T47D (cell line): Measurements from ENCODE around the gene CR2.
"Not testable (repeated sequence)": the region's sequence is repeated elsewhere in the genome, so short reads cannot be mapped to it uniquely, and the experiment has no call there.

Experiments
- DNase-seq, 2 experiments: peaks; one replicate each; pipeline versions ENCODE4 v3.0.0 to v3.0.0-alpha.2; 2011 to 2012; ENCODE audit warnings: low read depth in 1 of 2, low spot score in 1 of 2
- JUND ChIP-seq: IDR thresholded peaks from 2 replicates; pipeline ENCODE4 v1.6.1; 2012; ENCODE audit warnings: low read depth
- in situ Hi-C: cut with HindIII; loops from 2 replicates; pipeline ENCODE4 v1.10.0; 2016; ENCODE audit warnings: low sequenced_read_pairs, low pct_unique_long_range_greater_than_20kb

CR2 gene

DNA sequence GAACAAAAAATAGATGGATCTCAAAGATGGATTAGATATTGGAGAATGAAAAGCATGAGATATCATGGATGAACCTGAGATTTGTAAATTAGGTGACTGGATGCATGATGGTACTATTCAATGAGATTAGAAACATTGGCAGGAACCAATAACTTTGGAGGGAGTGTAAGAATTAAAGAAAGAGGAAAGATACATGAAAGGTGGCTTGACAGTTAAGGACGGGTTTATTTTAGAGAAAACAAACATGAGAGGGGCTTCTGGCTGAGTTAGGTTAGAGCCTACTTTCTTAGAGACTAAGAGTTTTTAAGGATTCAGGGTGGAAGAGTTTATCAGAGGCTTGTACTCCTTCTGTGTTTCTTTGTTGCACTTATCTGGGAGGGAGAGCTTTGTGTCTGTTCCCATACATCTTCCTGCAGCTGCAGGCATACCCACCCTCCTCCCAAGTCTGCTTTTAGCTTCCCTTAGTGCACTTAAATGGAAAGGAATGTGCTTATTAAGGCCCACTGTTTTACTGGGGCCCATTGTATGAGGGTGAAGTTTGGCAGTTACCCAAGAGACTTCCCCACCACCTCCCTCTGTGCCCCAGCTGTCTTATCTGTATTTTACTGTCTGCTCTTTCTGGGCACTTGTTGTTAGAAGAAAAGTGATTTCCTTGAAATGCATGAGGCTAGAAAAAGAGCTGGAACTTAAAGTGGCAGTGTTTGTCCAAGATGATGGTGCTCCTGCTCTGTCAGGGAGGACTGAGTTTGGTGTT, 26.1 kb upstream of the CR2 start:
- DNase-seq: no peak
- in situ Hi-C loops: no loop called here
- TF ChIP-seq JUND: no peak

DNA sequence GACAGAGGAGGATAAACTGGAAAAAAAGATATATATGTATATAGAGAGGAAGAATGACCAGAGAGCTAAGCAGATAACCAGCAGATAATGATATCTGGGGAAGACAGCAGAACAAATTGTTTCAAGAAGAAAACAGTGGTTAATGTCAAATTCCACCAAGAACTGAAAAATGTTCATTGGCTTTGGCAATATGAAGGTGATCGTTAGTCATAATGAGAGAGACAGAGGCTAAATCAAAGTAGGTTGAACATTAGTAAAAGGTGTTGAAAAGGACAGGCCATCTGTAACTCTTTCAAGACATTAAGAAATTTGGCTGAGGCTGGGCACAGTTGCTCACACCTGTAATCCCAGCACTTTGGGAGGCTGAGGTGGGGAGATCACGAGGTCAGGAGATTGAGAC, 25.3 kb upstream of the CR2 start:
- no peak for DNase-seq
- in situ Hi-C loops: no loop called here
- TF ChIP-seq JUND: no peak

GRCh38 chr1:207429963-207430362, 24.2 kb upstream of the CR2 start:
- no peak for DNase-seq
- TF ChIP-seq JUND: no peak
- in situ Hi-C loops: no loop called here

DNA sequence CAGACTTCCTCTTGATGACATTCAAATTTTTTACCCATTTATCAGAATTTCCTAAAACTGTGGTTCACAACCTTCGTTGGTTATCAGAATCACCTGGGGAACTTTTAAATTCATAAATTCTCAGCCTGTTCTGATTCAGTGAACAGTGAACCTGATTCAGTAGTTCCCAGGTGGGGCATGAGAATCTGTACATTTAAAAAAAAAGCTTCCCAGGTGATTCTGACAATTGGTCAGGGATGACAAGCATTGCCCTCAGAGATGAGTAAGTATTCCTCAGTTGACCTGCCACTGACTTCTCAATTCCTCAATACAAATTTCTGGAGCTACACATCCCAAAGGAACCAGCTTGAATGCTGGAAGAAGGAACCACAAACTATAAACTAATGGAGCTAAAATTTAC, 23.5 kb upstream of the CR2 start:
- no peak for DNase-seq
- in situ Hi-C loops: no loop called here
- no peak for TF ChIP-seq JUND

- no peak for TF ChIP-seq JUND
- DNase-seq: no peak
- in situ Hi-C loops: no loop called here
Observed at GRCh38 chr1:207431508-207431907, 22.6 kb upstream of the CR2 start.

- no peak for DNase-seq
- no peak for TF ChIP-seq JUND
- in situ Hi-C loops: no loop called here
Observed at GRCh38 chr1:207433435-207433834, 20.7 kb upstream of the CR2 start.

DNA sequence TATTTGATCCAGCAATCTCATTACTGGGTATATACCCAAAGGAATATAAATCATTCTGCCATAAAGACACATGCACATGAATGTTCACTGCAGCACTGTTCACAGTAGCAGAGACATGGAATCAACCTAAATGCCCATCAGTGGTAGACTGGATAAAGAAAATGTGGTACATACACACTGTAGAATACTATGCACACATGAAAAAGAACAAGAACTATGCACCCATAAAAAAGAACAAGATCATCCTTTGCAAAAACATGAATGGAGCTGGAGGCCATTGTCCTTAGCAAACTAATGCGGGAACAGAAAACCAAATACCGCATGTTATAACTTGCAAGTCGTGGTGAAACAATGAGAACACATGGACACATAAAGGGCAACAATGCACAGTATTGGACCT, 17.4 kb upstream of the CR2 start:
- in situ Hi-C loops, DNase-seq: not testable (repeated sequence)

GRCh38 chr1:207440626-207441025, 13.5 kb upstream of the CR2 start:
- no peak for TF ChIP-seq JUND
- DNase-seq: no peak
- in situ Hi-C loops: no loop called here

GRCh38 chr1:207444514-207445217, 9.5 kb upstream of the CR2 start:
- TF ChIP-seq JUND: no peak
- in situ Hi-C loops: no loop called here
- no peak for DNase-seq

- no peak for TF ChIP-seq JUND
- no peak for DNase-seq
- in situ Hi-C loops: no loop called here
Observed at GRCh38 chr1:207453710-207454045, 450 bp upstream of the CR2 start.

- TF ChIP-seq JUND: no peak
- in situ Hi-C loops: no loop called here
- DNase-seq: no peak
Observed at GRCh38 chr1:207455183-207455754, 1.1 kb downstream of the CR2 start.

DNA sequence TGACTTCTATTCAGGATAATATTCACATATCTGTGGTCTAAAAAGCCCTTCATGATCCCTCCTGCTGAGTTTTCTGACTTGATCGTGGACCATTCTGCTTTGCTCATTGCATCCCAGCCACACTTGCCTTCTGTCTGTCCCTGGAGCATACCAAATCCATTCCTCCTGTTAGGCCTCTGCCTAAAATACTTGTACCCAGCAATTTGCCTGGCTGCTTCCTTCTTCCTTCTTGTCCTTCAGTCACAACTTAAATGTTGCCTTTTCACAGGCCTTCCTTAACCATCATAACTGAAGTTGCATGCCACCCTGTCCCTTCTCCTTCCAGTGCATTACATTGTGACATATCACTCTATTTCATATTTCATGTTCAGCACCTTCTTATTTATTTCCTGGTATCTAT, 4.3 kb downstream of the CR2 start:
- TF ChIP-seq JUND: no peak
- DNase-seq: no peak
- in situ Hi-C loops: no loop called here

DNA sequence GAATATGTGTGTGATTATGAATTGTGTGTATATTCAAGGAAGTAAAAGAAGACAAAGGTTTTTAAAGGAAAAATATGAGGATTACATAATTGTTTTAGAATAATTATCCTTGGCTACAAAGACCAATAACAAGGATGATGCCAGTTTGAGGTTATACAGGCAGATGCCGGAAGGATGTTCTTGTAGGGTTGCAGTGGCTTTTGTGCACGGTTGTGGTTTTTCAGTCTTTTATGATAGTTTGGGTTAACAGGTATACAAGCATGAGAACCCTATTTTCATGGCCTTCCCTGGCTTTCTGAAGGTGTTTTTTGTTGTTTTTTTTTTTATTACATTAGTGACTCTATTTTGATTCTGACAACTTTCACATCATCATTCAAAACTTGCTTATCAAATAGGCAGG, 4.9 kb downstream of the CR2 start:
- in situ Hi-C loops: no loop called here
- no peak for TF ChIP-seq JUND
- no peak for DNase-seq
